Liver (tissue), 9 donors: ENCODE results near the gene PHOX2A. TPM values are rescaled to one million over a fixed set of nuclear protein-coding genes. Genes with fewer than 3 reads are reported as not detected.

Experiments used
- DNase-seq: peaks from one replicate; pipeline ENCODE4 v3.0.0-alpha.2; 2017; ENCODE audit warnings: low spot score
- H3K27ac ChIP-seq, 2 donors: one replicate each; pipeline ENCODE4 v1.7.0; 2013; ENCODE audit warnings: inconsistent platforms in 2 of 2, low read length in 2 of 2, control low read depth in 1 of 2, low read depth in 1 of 2, mild to moderate bottlenecking in 1 of 2
- H3K27me3 ChIP-seq, 4 donors: one replicate each; pipeline versions ENCODE4 v1.6.1 to v1.7.0; 2013; ENCODE audit warnings: low read length in 3 of 4, inconsistent platforms in 1 of 4, mild to moderate bottlenecking in 1 of 4, moderate library complexity in 1 of 4; ENCODE audit not compliant: control insufficient read depth in 4 of 4, insufficient read depth in 4 of 4
- H3K36me3 ChIP-seq, 4 donors: one replicate each; pipeline versions ENCODE4 v1.6.1 to v1.7.0; 2013; ENCODE audit warnings: low read length in 3 of 4, mild to moderate bottlenecking in 3 of 4, low read depth in 1 of 4, moderate library complexity in 1 of 4; ENCODE audit not compliant: control insufficient read depth in 4 of 4, insufficient read depth in 3 of 4
- H3K4me1 ChIP-seq, 4 donors: one replicate each; pipeline versions ENCODE4 v1.6.1 to v1.7.0; 2013; ENCODE audit warnings: low read length in 3 of 4, mild to moderate bottlenecking in 3 of 4, moderate library complexity in 1 of 4; ENCODE audit not compliant: control insufficient read depth in 4 of 4, insufficient read depth in 4 of 4
- H3K4me3 ChIP-seq, 3 donors: one replicate each; pipeline versions ENCODE4 v1.6.1 to v1.7.0; 2013; ENCODE audit warnings: low read length in 3 of 3, control low read depth in 1 of 3, low read depth in 1 of 3, mild to moderate bottlenecking in 1 of 3
- H3K9ac ChIP-seq, 2 donors: one replicate each; pipeline ENCODE4 v1.7.0; 2013; ENCODE audit warnings: low read length in 2 of 2, mild to moderate bottlenecking in 2 of 2, moderate library complexity in 2 of 2, control low read depth in 1 of 2, low read depth in 1 of 2
- H3K9me3 ChIP-seq, 4 donors: one replicate each; pipeline versions ENCODE4 v1.6.1 to v1.7.0; 2013; ENCODE audit warnings: low read length in 3 of 4; ENCODE audit not compliant: control insufficient read depth in 4 of 4
- FOXA1 ChIP-seq: IDR thresholded peaks from 2 replicates; pipeline ENCODE4 v1.6.1; 2016; ENCODE audit warnings: antibody characterized with exemption
- FOXA2 ChIP-seq: IDR thresholded peaks from 2 replicates; pipeline ENCODE4 v1.6.1; 2016; ENCODE audit warnings: antibody characterized with exemption
- GABPA ChIP-seq, 2 donors: IDR thresholded peaks in 1 of 2; conservative IDR thresholded peaks in 1 of 2; 2 replicates each; pipeline ENCODE4 v1.6.1; 2016; ENCODE audit warnings: antibody characterized with exemption in 2 of 2, mild to moderate bottlenecking in 1 of 2, moderate library complexity in 1 of 2
- HNF4A ChIP-seq, 2 donors: conservative IDR thresholded peaks; 2 replicates each; pipeline ENCODE4 v1.6.1; 2016; ENCODE audit warnings: antibody characterized with exemption in 2 of 2, mild to moderate bottlenecking in 2 of 2
- HNF4G ChIP-seq: IDR thresholded peaks from 2 replicates; pipeline ENCODE4 v1.6.1; 2016; ENCODE audit warnings: antibody characterized with exemption
- JUND ChIP-seq, 2 donors: IDR thresholded peaks; 2 replicates each; pipeline ENCODE4 v1.6.1; 2016; ENCODE audit warnings: antibody characterized with exemption in 2 of 2
- RAD21 ChIP-seq, 2 donors: IDR thresholded peaks; 2 replicates each; pipeline ENCODE4 v1.6.1; 2016; ENCODE audit warnings: antibody characterized with exemption in 2 of 2, mild to moderate bottlenecking in 2 of 2
- RXRA ChIP-seq, 2 donors: IDR thresholded peaks; 2 replicates each; pipeline ENCODE4 v1.6.1; 2017 to 2018; ENCODE audit warnings: antibody characterized with exemption in 2 of 2, mild to moderate bottlenecking in 1 of 2
- SP1 ChIP-seq: IDR thresholded peaks from 2 replicates; pipeline ENCODE4 v1.6.1; 2018; ENCODE audit warnings: antibody characterized with exemption, mild to moderate bottlenecking
- TAF1 ChIP-seq: conservative IDR thresholded peaks from 2 replicates; pipeline ENCODE4 v1.6.1; 2016; ENCODE audit warnings: antibody characterized with exemption, mild to moderate bottlenecking
- YY1 ChIP-seq: IDR thresholded peaks from 2 replicates; pipeline ENCODE4 v1.6.1; 2016; ENCODE audit warnings: antibody characterized with exemption, mild to moderate bottlenecking
- WGBS: extraction: QIAGEN DNeasy Blood & Tissue Kit; methylation state at CpG from one replicate; pipeline ENCODE4 v1.1.7; 2013; 5-methylcytosine and 5-hydroxymethylcytosine counted together
- polyA plus RNA-seq, 2 donors: library from polyadenylated mRNA; stranded (reverse) in 1 of 2; unstranded in 1 of 2; fragments of 200-250 nt in 1 of 2; fragments of >200 nt in 1 of 2; fragmentation: Nextera tagmentation in 1 of 2; extraction: Ambion mirVana in 1 of 2; gene quantifications; one replicate each; pipeline versions ENCODE4 v1.2.1 to v1.2.3, GENCODE V29; 2013 to 2015
- total RNA-seq, 2 donors: library from RNA; depleted of rRNA; stranded (reverse); fragments of >200 nt; gene quantifications; one replicate each; pipeline ENCODE4 v1.2.3, GENCODE V29; 2014
- TF ChIP-seq, protein P1 (sequence below): IDR thresholded peaks from 2 replicates; pipeline ENCODE4 v1.6.1; 2016; ENCODE audit warnings: antibody characterized with exemption
- TF ChIP-seq, protein P2 (sequence below): IDR thresholded peaks from 2 replicates; pipeline ENCODE4 v1.6.1; 2016; ENCODE audit warnings: antibody characterized with exemption
- TF ChIP-seq, protein P3 (sequence below): fragments of 150-350 bp; IDR thresholded peaks from 2 replicates; pipeline ENCODE4 v1.5.1; 2017; ENCODE audit warnings: improper control_type of control experiment, low read depth, low read length; ENCODE audit not compliant: missing input control
- TF ChIP-seq, protein P4 (sequence below): IDR thresholded peaks from 2 replicates; pipeline ENCODE4 v1.6.1; 2016; ENCODE audit warnings: antibody characterized with exemption, mild to moderate bottlenecking
- TF ChIP-seq, protein P5 (sequence below): IDR thresholded peaks from 2 replicates; pipeline ENCODE4 v1.6.1; 2016; ENCODE audit warnings: antibody characterized with exemption
- donor health status: healthy.
- donor health status: healthy.
- donor health status: healthy.
- donor health status: healthy.
- donor health status: healthy.

PHOX2A gene
- total and polyA plus RNA-seq, 4 donors = not detected

DNA sequence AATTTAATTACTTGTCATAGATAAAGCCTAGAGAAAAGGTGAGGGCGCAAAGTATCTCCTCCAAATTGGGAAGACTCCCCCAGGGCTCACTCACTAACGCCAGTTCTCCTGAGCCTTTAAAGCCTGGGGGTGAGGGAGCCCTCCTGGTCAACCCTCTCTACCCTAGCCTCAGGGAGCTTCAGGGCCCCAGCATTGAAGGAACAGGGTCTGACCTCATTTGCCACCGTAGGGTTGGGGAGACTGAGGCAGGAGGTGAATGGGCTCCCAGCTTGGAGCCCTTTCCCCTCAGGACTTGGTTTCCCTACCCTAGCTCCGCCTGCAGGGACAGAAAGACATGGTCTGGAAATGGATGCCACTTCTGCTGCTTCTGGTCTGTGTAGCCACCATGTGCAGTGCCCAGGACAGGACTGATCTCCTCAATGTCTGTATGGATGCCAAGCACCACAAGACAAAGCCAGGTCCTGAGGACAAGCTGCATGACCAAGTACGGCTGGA lies 25.7 kb downstream of the PHOX2A start:
- WGBS = 84% methylated on average over 5 of the region's 5 CpGs
- no peak overlapping the region for H3K4me3 ChIP-seq
- no peak for DNase-seq
- H3K9me3 ChIP-seq = no peaks in the 10 kb centered on the region
- H3K27me3 ChIP-seq = no peaks in the 10 kb centered on the region
- H3K27ac ChIP-seq = no peak overlapping the region
- H3K9ac ChIP-seq = no peak overlapping the region
- peaks cover 0 to 7% (median 6%) of the 10 kb centered on the region in 4 donors for H3K4me1 ChIP-seq
- no peaks in the 10 kb centered on the region for H3K36me3 ChIP-seq
- TF ChIP-seq TAF1 (no peak), FOXA1 (no peak), GABPA (IDR thresholded peaks at IDR 0.05 in 1 of 2, conservative IDR thresholded peaks at IDR 0.05 in 1 of 2) (no peak), HNF4A (conservative IDR thresholded peaks at IDR 0.05) (no peak), JUND (IDR thresholded peaks at IDR 0.05) (no peak), SP1 (no peak), RXRA (IDR thresholded peaks at IDR 0.05) (no peak), YY1 (no peak), HNF4G (no peak), FOXA2 (no peak), RAD21 (IDR thresholded peaks at IDR 0.05) (no peak)
- TF ChIP-seq, protein P1, sequence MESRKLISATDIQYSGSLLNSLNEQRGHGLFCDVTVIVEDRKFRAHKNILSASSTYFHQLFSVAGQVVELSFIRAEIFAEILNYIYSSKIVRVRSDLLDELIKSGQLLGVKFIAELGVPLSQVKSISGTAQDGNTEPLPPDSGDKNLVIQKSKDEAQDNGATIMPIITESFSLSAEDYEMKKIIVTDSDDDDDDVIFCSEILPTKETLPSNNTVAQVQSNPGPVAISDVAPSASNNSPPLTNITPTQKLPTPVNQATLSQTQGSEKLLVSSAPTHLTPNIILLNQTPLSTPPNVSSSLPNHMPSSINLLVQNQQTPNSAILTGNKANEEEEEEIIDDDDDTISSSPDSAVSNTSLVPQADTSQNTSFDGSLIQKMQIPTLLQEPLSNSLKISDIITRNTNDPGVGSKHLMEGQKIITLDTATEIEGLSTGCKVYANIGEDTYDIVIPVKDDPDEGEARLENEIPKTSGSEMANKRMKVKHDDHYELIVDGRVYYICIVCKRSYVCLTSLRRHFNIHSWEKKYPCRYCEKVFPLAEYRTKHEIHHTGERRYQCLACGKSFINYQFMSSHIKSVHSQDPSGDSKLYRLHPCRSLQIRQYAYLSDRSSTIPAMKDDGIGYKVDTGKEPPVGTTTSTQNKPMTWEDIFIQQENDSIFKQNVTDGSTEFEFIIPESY = no peak
- TF ChIP-seq, protein P2, sequence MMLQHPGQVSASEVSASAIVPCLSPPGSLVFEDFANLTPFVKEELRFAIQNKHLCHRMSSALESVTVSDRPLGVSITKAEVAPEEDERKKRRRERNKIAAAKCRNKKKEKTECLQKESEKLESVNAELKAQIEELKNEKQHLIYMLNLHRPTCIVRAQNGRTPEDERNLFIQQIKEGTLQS = no peak
- TF ChIP-seq, protein P3, sequence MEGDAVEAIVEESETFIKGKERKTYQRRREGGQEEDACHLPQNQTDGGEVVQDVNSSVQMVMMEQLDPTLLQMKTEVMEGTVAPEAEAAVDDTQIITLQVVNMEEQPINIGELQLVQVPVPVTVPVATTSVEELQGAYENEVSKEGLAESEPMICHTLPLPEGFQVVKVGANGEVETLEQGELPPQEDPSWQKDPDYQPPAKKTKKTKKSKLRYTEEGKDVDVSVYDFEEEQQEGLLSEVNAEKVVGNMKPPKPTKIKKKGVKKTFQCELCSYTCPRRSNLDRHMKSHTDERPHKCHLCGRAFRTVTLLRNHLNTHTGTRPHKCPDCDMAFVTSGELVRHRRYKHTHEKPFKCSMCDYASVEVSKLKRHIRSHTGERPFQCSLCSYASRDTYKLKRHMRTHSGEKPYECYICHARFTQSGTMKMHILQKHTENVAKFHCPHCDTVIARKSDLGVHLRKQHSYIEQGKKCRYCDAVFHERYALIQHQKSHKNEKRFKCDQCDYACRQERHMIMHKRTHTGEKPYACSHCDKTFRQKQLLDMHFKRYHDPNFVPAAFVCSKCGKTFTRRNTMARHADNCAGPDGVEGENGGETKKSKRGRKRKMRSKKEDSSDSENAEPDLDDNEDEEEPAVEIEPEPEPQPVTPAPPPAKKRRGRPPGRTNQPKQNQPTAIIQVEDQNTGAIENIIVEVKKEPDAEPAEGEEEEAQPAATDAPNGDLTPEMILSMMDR = no peak
- TF ChIP-seq, protein P4, sequence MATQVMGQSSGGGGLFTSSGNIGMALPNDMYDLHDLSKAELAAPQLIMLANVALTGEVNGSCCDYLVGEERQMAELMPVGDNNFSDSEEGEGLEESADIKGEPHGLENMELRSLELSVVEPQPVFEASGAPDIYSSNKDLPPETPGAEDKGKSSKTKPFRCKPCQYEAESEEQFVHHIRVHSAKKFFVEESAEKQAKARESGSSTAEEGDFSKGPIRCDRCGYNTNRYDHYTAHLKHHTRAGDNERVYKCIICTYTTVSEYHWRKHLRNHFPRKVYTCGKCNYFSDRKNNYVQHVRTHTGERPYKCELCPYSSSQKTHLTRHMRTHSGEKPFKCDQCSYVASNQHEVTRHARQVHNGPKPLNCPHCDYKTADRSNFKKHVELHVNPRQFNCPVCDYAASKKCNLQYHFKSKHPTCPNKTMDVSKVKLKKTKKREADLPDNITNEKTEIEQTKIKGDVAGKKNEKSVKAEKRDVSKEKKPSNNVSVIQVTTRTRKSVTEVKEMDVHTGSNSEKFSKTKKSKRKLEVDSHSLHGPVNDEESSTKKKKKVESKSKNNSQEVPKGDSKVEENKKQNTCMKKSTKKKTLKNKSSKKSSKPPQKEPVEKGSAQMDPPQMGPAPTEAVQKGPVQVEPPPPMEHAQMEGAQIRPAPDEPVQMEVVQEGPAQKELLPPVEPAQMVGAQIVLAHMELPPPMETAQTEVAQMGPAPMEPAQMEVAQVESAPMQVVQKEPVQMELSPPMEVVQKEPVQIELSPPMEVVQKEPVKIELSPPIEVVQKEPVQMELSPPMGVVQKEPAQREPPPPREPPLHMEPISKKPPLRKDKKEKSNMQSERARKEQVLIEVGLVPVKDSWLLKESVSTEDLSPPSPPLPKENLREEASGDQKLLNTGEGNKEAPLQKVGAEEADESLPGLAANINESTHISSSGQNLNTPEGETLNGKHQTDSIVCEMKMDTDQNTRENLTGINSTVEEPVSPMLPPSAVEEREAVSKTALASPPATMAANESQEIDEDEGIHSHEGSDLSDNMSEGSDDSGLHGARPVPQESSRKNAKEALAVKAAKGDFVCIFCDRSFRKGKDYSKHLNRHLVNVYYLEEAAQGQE = no peak
- TF ChIP-seq, protein P5, sequence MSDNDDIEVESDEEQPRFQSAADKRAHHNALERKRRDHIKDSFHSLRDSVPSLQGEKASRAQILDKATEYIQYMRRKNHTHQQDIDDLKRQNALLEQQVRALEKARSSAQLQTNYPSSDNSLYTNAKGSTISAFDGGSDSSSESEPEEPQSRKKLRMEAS = no peak

DNA sequence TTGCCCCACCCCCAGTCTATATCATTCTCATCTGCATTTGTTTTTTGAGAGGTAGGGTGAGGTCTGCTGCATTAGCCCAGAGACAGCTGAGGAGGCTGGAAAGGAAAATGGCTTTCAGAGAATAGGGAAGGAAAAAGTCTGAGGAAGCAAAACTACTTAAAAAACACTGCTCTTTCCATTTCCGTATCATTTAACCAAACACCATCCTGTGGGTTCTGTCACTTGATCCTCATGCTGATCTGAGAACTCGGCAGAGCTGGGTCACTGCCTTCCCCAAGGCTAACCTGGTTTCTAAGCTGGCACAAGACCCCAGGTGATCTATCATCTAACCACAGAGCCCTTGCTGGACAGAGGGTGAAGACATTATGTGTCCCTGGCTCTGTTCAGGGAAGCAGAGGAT lies 26.1 kb downstream of the PHOX2A start:
- Histone ChIP-seq H3K9ac (no peak overlapping the region), H3K36me3 (no peaks in the 10 kb centered on the region), H3K9me3 (no peaks in the 10 kb centered on the region), H3K27ac (no peak overlapping the region), H3K4me1 (peaks cover 0 to 6% (median 5%) of the 10 kb centered on the region in 4 donors), H3K4me3 (no peak overlapping the region), H3K27me3 (no peaks in the 10 kb centered on the region)
- WGBS = 33% methylated on average over 2 of the region's 2 CpGs
- TF ChIP-seq HNF4G (no peak), TAF1 (no peak)
- no peak for DNase-seq
